HG02759 (cell line): Measurements from ENCODE around the gene PRDM15.

Experiments
- ATAC-seq: cut with Tn5 transposase; IDR thresholded peaks from one replicate; pipeline ENCODE4 v1.9.1; 2021; ENCODE audit warnings: mild to moderate bottlenecking, moderate library complexity; ENCODE audit not compliant: unreplicated experiment

PRDM15 gene

DNA sequence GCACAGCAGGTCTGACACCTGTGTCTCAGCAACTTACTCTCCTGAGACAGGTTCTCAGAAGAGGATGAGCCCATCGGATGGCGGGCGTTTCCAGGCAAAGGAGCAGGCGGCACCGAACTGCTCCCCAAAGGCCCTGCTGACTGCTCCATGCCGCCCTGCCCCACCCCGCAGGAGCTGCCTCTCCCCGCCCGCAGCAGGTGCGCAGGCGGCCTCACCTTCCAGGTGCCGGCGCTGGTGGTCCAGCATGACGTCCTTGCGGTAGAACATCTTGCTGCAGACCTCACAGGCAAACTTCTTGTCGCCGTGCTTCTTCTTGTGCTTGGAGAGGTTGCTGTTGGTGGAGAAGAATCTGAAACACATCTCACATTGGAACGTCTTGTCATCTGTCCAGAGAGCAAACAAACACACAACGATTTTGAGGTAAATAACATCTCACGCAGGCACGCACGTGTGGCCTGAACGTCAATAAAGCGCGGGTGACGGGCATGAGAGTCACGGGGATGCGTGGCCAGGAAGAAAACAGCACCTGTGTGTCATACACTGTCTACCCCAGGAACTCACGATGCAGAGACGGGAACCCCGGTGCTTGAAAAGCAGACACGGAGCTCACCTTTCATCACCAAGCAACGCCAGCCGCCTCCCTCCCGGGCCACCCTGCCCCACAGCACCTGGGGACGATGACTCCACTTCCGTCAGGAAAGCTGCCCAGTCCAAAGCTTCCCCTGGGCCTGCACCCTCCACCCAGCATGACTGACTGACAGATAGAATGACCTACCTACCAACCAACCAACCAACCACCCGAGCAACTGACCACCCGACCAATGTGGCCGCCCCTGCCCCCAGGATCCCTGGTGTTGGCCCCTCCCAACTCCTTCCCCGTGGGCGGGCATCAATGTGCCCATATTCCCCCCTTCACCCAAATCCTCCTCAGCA is 50.9 kb downstream of the PRDM15 start:
- no peak for ATAC-seq

DNA sequence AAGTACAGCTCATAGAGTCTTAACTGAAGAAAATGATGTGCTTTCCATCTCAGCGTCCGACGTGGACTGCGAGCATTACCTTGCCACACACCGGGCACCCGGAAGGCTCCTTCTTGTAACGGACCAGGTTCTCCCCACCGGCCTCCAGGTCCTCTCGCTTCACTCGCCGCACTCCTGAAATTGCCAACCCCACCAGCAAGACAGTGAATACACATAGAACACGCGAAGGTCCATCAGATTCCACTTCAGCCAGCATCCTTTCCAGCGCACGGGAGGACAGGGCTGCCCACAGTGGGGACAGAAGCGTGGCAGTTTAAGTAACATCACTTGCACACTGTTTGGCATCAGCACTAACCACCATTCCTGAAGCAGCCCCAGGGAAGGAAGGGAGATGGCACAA is 53.3 kb downstream of the PRDM15 start:
- ATAC-seq, result no peak

DNA sequence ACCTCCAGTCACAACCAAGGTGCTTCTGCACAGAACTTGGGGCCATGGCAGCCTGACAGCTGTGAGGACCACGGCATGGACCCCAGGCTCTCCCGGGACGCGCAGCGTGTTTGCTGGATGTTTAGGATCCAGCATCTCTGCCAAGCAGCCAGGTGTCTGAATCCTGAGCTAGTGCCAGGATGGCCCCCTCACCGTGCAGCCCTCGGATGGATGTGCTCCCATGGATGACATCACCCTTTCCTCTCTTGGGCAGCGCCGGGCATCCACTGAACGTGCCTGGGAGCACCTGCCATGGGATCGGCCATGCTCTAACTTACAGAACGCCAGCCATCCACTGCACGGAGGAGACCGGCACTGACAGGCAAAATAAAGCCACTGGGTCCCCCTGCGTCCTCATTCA is 53.9 kb downstream of the PRDM15 start:
- ATAC-seq, result no peak

DNA sequence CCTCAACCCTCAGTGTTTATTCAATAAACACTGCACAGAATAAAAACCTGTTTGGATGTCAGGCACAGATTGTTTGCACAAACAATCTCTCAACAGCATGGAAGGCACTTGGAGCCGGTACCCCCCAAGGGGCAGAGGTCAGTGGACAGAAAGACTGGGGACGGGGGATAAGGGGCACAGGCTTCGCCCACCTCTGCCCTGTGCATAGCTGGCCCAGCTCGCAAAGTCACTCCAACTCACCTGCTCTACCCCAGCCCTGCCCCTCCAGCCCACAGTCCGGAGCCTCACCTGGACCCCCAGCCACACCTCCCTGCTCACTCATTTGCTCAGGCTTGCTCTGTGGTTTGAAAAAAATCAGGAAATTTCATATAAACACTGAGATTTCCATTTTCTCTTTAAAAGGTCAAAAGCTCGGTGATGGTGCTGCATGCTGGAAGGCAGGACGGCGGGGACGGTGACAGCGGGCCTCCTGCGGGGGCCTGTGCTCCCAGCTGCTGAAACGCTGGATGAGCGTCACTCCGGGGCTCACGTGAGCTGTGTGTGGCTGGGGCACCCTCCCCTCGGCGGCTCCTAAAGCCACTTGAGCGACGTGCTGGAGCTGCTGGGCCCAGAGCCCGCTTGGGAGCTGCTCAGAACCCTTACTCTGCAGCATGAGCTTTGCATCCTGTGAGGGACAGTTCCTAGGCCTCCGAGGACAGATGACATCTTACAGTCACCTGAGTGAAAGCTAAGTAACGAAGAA is 54.5 kb downstream of the PRDM15 start:
- ATAC-seq, result no peak

DNA sequence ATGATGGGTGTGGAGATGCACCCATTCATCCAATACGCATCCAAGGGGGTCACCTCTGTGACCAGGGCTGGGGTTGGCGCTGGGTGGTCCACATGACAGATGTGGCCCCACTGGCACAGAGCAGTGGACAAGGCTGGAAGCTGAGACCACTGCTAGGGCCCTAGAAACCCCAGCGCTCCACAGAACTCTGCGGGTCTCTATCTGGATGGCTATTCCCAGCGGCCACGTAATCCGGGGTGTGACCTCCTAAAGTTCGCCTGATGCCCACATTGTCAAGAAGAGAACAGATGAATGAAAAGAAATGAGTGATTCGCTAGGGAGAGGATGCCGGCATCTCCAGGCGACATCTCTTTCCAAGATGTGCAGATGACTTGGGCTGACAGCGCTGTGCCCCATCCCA is 55.2 kb downstream of the PRDM15 start:
- no peak for ATAC-seq

DNA sequence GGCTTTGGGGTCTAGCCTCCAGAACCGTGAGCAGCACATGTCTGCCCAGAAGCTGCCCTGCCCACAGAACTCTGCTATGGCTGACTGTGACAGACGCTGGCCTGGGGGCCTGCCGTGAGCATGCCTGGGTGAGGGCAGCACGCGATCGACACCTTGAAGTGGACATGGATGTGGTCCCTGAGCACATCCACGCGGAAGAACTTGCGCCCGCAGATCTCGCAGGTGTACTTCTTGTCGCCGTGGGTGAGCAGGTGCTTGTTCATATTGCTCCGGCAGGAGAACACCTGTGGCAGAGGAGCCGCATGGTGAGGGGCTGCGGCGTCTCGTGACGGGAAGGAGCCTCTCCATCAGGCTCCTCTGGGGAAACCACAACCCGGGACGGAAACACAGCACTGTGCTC is 56.0 kb downstream of the PRDM15 start:
- no peak for ATAC-seq

DNA sequence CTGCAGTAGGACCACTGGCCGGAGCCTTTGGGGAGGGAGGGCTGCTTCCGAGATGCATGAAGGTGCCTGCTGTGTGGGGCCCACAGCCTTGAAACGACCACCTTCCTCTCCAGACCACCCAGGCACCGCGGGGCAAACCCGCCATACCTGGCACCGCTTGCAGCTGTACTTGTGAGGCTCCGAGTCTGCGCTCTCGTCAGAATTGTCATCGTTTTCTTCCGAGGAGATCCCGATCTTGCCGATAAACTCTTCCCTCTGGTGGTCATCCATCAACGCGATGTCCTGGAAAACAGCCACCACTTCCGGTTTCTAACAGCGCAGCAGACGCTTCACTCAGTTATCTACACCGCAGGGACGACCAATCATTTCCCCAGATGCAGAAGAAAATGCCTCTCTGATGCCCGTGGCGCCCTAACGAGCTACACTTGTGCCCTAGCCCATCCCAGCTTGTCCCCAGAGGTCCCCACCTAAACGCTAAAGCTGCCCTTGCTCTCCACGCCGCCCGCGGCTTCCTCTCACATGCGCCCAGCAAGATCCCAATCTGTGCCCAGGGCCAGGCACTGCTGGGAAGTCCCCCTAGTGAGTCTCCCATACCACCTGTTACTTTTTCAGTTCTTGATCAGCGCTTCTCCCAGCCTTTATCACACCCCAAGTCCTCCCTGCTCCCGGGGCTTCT is 57.2 kb downstream of the PRDM15 start:
- ATAC-seq, result no peak

DNA sequence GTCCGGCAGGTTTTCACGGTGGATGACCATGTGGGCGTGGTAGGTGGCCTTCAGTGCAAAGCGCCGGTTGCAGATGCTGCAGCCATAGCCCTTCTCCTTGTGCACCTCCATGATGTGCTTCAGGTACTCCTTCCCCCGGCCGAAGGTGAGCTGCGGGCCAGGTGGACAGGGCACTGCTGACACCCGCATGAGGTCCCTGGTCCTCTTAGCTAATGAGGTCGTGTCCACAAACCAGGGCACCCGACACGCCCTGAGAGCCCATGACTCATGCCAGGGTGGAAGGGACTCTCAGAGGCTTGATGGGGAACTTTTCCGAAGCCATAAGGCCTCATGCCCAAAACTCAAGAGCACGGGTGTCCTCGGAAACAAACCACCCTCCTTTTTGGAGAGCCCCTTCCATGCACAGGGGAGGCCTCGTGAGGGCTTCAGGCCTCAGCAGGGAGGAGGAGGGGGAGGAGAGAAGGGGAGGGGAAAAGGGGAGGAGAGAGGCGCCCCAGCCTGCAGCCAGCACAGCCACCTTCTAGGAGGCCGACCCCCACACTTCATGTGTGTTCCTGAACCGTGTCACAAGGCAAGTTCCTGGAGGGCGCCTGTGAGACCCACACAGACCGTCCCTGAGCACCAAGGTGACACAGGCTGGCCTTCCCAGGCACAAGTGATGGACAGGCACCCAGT is 57.9 kb downstream of the PRDM15 start:
- no peak for ATAC-seq

DNA sequence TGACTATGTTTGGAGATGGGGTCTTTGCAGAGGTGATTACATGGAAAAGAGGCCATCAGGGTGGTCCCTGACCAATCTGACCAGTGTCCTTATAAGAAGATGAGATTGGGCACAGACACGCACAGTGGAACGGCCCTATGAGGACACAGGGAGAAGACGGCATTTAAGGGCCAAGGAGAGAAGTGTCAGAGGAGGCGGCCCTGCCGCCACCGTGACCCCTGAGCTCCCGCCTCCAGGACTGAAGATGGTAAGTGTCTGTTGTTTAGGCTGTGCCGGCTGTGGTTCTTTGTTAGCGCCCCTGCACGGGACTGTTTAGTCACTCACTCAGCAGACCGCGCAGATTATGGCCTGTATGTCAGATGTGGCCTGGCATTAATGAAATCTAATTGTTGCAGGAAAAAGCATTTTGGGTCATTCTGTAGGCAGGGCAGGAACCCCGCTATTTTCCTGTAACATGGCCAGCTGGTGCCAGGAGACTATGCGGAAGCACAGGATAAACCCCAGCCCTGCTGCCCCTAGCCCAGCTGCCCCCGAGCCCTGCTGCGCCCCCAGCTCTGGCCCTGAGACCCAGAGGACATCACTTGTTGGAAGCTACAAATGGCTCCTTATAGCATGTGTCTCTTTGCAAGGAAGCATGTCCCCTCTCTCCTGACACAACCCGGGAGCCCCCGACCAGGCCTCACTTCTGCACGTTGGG is 58.6 kb downstream of the PRDM15 start:
- no peak for ATAC-seq

DNA sequence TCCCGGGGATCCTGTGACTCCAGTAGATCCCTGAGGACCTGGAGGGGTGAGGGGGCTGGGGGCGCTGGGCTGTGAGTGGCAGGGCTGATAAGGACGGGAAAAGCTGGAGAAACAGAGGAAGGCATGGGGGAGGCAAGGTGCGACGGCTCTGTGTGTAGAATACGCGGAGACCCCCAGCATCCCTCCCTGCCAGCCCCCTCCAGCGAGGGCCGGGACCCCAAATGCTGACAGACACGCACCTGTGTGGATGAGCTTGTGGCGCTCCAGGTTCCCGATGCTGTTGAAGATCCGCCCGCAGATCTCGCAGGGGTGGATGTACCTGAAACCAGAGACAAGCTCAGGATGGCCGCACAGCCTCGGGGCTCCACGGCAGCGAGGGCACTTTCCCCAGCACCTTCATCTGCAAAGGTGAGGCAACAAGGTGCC is 59.3 kb downstream of the PRDM15 start:
- ATAC-seq, result no peak

DNA sequence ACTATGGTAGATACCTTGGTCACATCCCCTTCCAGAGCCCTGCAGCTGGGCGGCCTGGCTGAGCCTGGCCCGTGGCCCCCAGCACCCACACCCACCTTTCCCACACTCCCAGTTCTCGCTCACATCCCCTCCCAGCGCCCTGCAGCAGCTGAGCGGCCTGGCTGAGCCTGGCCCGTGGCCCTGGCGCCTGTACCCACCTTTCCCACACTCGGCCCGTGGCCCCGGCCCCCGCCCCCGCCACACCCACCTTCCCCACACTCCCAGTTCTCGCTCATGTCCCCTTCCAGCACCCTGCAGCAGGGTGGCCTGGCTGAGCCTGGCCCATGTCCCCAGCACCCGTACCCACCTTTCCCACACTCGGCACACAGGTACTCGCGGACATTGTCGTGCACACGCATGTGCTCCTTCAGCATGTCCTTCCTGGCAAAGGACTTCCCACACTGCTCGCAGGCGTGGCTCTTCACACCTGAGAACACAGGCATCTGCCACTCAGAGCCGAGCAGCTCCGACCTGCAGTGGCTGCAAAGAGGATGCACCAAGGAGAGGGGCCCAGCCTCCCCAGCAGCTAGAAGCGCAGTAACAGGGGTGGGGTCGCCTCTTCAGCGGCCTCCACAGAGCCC is 59.8 kb downstream of the PRDM15 start:
- ATAC-seq, result no peak

DNA sequence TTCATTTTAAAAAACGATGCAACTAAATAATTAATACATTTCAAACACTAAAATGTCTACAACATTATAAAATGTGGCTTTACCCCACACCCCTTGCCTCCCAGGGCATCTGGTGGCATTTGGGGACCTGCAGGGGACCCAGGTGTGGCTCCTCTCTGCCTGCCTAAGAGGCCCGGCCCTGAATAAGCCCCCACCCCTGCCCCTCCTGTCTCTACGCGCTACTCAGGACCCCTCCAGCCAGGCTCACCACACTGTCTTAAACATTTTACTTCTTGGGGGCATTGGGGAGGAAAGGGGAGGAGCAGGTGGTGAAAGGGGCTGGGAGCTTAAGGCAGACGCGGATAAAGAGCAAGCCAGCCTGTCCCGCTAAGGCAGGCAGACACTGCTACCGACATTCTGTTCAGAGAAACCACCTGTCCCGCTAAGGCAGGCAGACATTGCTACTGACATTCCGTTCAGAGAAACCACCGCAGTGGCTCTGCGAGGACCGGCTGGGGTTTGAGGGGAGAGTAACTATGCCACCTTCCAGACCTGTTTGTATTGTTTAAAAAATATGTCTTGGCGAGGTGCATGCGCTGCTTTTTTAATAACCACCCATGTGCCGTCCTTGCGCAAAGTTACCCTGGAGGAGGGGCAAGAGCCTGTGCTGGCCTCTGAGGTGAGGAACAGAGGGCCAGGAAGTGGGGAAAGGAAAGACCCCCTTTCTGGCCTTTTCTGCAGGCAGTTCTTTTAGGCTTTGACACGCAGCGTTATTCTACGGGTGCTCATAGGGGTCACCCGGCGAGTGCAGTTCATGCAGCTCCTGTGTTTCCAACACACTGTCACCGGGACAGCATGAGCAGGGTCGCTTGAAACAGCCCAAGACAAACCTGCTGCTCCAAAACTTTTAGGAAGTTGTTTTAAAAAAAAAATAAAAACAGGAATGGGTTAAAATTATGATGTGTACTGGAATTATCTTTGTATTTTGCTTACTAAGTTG is 61.0 kb downstream of the PRDM15 start:
- ATAC-seq, result no peak

DNA sequence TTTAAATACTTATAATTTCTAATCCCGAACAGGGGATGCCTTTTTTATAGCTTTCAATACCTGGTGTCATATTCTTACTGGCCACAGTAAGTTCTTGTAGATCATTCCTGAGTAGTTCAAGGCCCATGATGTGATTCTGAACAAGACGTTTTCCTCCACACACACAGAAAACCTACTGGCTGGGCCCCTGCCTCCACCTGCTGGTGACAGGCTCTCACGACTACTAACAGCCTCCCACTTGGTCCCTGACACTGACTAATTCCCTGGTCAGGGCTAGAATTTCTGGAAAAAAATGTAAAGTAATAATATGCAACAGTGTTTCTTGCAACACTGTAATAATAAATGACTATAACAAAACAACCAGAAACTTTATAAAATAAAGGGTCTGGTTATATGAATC is 61.9 kb downstream of the PRDM15 start:
- ATAC-seq, result peak; percentile 63

DNA sequence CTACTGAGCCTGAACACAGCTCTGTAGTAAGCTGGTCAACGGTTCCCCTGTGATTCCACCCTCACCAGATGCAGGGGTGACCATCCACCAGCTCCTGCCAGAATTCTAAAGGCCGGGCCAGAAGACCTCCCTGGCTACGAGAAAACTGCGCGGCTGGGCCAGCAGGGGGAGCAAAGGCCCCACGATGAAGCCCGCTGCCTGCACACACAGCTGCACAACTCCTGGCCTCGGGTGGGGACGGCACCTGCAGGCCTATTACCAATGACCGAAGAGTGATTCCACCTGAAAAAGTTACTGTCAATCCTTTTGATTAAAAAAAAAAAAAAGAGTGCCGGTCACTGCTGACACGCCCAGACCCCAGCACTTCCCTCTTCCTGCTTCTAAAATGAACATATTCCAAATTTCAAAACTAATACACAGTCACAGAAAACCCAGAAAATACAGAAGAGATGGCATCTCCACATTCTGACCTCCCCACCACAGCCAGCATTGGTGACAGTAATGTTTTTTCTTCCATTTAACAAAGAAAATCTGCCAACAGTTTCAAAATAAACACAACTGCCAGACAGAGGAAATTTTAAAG is 62.5 kb downstream of the PRDM15 start:
- ATAC-seq, result no peak

DNA sequence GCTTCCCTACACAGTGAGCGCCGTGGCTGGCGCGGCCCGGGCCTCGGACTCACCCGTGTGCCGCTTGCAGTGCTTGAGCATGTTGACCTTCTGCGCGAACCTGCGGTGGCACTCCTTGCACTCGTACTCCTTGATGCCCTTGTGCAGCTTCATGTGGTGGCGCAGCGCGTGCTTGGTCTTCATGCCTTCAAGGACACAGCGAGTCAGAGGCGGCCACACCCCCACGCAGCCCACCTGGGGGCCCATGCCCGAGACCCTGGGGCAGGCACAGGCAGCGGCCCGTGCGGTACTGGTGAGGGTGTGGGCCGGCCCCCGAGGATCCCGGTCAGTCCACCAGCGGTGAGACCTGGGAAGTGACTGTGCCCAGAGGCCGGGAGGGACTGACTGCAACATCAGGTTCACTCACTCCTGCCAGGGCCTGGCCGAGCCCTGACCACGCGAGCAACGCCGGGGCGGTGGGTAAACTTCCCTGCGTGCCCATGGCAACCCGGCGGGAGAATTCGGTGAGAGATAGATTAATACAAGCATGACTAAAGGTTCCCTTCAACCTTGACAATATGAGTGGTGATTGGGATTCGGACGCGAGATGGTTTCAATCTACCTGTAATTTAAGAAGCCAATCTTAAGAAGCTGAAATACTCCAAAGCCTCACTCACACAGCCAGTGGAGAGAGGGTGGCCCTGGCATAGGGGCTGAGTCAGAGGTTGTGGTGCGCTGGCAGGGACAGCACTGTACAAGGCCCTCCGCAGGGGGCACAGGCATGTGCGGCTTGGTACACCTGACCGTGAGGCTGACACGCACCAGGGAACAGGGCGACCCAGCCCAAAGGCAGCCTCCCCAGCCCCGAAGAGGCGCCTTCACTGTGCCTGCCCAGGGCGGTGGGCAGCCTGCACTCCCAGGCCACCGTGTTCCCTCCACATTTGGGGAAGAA is 63.2 kb downstream of the PRDM15 start:
- no peak for ATAC-seq

DNA sequence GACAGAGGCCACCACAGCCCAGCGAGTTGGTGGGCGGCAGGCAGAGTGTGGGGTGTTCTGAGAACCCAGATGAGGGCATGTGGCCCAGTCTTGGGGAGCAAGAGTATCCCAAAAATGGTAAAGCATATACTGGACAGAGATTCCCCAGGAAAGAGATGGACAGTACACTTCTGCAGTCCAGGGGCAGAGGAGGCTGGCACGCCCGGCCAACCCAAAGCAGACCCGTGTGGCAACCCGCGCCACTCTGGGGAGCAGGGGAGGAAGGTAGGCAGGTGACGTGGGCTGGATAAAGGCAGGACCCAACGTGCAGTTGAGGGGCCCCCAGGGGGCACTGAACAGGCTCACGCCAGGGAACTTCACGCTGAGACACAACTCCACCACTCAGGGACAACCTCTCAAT is 65.9 kb downstream of the PRDM15 start:
- ATAC-seq, result no peak

DNA sequence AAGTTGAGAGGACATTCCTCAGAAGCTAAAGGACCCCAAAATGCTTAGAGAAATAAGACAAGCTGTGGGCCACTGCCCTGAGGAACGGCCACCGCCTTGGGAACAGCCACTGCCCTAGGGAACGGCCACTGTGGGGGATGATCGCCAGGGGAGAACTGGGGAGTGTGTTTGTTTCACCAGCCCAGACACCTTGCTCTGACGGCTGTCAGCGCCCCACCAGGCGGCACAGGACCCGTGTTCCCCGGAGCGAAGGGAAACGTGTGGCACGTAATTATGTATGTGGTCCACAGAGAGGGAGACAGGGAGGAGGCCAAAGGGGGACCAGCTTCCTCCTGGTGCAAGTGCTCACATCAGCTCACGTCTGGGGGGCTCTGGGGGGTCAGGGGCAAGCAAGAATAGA is 66.5 kb downstream of the PRDM15 start:
- ATAC-seq, result no peak

DNA sequence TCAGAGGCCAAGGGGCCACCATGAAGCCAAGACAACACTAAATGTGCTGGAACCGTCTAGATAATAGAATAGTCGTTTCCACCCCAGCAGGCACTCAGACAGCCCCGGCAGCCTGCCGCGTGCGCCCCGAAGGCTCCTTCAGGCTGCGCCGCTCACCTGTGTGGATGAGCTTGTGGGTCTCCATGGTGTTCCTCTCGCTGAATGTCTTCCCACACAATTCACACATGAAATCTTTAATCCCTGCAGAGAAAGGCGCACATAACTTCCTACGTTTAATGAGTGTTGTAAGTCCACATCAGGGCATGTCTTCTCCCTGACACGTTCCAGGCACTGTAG is 68.6 kb downstream of the PRDM15 start:
- no peak for ATAC-seq
